T-helper 2 cell treated with Interferon-gamma antibody and Interleukin-4, amounts not matched to agents 5 μg/mL and 100 μg/mL, for 36 hours (primary cell): ENCODE results near the gene EFHD2.
"Not testable (repeated sequence)": the region's sequence is repeated elsewhere in the genome, so short reads cannot be mapped to it uniquely, and the experiment has no call there.

Source experiments
- DNase-seq: peaks from one replicate; pipeline ENCODE4 v3.0.0; 2021; ENCODE audit warnings: low spot score
- H3K27ac Mint-ChIP-seq: one replicate; pipeline ENCODE4 v1.8.0; 2021; ENCODE audit warnings: mild to moderate bottlenecking, mixed read lengths
- H3K27me3 Mint-ChIP-seq: one replicate; pipeline ENCODE4 v1.8.0; 2021; ENCODE audit warnings: low read depth, mixed read lengths
- H3K36me3 Mint-ChIP-seq: one replicate; pipeline ENCODE4 v1.8.0; 2021; ENCODE audit warnings: low read depth, mixed read lengths
- H3K4me1 Mint-ChIP-seq: one replicate; pipeline ENCODE4 v1.8.0; 2021; ENCODE audit warnings: low read depth, mixed read lengths
- H3K4me3 Mint-ChIP-seq: one replicate; pipeline ENCODE4 v1.8.0; 2022; ENCODE audit warnings: mild to moderate bottlenecking, moderate library complexity, mixed read lengths
- H3K9me3 Mint-ChIP-seq: one replicate; pipeline ENCODE4 v1.8.0; 2021; ENCODE audit warnings: mixed read lengths

Gene EFHD2

DNA sequence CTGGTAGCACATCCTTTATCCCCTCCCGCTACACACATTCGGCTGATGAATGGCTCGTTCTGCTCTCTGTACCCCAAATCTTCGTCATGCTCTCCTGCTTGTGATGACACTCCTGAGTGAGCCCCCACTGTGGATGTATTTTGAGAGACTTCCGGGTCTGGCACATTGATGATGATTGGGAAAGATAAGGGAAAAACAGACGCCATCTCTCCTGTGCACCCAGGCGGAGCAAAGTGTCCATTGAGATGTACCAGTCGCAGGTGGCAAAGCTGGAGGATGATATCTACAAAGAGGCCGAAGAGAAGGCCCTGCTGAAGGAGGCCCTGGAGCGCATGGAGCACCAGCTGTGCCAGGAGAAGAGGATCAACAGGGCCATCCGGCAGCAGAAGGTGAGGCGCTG lies 27.9 kb upstream of the EFHD2 start:
- no peak overlapping the region for H3K4me3 Mint-ChIP-seq
- peaks cover 5% of the 10 kb centered on the region for H3K4me1 Mint-ChIP-seq
- DNase-seq = no peak
- H3K27ac Mint-ChIP-seq = no peak overlapping the region
- H3K27me3 Mint-ChIP-seq = peaks cover 36% of the 10 kb centered on the region
- no peaks in the 10 kb centered on the region for H3K36me3 Mint-ChIP-seq
- H3K9me3 Mint-ChIP-seq = no peaks in the 10 kb centered on the region

DNA sequence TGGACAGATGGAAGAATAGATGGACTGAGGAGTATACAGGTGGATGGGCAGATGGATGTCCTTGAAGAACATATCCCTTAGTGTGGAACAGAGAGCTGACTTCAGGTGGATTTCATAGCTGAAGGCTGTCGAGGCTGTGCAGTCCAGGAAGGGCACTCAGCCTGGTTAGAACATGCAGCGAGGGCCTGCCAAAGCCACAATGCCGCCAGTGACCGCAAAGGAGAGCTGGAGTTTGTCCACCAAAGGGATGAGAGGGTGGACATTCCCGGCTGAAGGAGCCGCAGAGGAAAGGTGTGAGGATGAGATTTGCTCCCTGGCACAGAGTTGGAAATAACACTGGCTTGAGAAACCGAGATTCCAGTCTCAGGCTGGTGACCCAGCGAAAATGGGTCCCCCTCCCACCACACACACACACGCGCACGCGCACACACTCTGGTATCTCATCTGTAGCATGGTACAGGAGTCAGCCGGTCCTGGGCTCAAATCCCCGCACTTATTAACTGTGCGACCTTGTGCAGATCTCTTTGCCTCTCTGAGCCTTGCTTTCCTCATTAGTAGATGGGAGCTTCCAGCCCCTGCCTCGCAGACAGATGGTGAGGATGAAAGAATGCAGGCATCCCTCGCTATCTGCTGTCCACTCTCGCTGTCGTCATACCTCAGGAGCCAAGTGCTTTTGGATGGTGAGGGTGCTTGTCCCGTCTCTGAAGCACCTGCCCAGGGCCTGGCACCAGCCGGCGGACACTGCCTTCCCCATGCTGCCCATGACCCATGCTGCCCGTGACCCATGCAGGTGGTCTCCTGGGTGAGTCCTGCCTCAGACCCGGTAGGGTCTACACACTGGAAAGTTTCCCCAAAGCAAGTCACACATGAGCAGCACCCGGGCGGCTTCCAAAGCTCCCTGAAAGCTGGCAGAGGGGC lies 26.8 kb upstream of the EFHD2 start:
- no peak overlapping the region for H3K4me3 Mint-ChIP-seq
- no peaks in the 10 kb centered on the region for H3K9me3 Mint-ChIP-seq
- no peaks in the 10 kb centered on the region for H3K36me3 Mint-ChIP-seq

GRCh38 chr1:15383810-15384209 lies 25.9 kb upstream of the EFHD2 start:
- no peaks in the 10 kb centered on the region for H3K9me3 Mint-ChIP-seq
- no peak for DNase-seq
- H3K4me1 Mint-ChIP-seq = peaks cover 5% of the 10 kb centered on the region
- H3K36me3 Mint-ChIP-seq = no peaks in the 10 kb centered on the region
- peaks cover 37% of the 10 kb centered on the region for H3K27me3 Mint-ChIP-seq
- no peak overlapping the region for H3K4me3 Mint-ChIP-seq
- H3K27ac Mint-ChIP-seq = no peak overlapping the region

More for the DNA sequence above, 26.8 kb upstream of the EFHD2 start:
- Mint-ChIP-seq H3K27ac (no peak overlapping the region), H3K4me1 (peaks cover 5% of the 10 kb centered on the region), H3K27me3 (peaks cover 36% of the 10 kb centered on the region)
- no peak for DNase-seq

DNA sequence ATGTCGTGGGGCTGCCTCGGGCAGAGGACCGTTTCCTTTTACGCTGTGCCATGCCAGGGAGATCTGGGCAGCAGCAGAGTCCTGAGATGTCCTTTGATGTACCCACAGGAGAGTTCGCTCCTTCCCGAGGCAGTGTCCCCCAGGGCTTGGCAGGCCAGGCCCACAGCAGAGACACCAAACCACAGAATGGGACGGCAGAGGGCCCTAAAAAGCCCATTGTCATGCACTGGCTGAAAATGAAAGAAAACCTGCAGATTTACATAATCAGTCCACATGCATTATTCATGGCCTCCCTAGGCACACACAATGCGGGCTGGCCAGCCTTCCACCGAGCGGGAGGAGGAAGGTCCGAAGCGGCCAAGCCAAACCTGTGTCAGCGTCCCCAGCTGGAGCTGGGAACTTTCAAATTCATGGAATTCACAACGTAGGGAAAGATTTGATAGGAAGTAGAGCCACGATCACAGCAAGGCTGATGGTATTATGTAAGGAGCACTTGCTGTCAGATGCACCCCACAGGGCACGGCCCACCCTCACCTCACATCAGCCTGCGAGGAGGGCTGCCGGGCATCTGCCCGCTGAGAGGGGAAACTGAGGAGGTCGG lies 25.3 kb upstream of the EFHD2 start:
- H3K4me1 Mint-ChIP-seq = peaks cover 5% of the 10 kb centered on the region
- no peaks in the 10 kb centered on the region for H3K36me3 Mint-ChIP-seq
- H3K27me3 Mint-ChIP-seq = peaks cover 37% of the 10 kb centered on the region
- H3K27ac Mint-ChIP-seq = no peak overlapping the region
- H3K4me3 Mint-ChIP-seq = peak overlapping the region; percentile 28
- H3K9me3 Mint-ChIP-seq = no peaks in the 10 kb centered on the region
- DNase-seq = no peak

GRCh38 chr1:15385420-15385819 lies 24.3 kb upstream of the EFHD2 start:
- H3K9me3 Mint-ChIP-seq = no peaks in the 10 kb centered on the region
- DNase-seq = no peak
- H3K36me3 Mint-ChIP-seq = no peaks in the 10 kb centered on the region
- H3K4me3 Mint-ChIP-seq = no peak overlapping the region
- no peak overlapping the region for H3K27ac Mint-ChIP-seq
- H3K4me1 Mint-ChIP-seq = peaks cover 5% of the 10 kb centered on the region
- peaks cover 31% of the 10 kb centered on the region for H3K27me3 Mint-ChIP-seq

DNA sequence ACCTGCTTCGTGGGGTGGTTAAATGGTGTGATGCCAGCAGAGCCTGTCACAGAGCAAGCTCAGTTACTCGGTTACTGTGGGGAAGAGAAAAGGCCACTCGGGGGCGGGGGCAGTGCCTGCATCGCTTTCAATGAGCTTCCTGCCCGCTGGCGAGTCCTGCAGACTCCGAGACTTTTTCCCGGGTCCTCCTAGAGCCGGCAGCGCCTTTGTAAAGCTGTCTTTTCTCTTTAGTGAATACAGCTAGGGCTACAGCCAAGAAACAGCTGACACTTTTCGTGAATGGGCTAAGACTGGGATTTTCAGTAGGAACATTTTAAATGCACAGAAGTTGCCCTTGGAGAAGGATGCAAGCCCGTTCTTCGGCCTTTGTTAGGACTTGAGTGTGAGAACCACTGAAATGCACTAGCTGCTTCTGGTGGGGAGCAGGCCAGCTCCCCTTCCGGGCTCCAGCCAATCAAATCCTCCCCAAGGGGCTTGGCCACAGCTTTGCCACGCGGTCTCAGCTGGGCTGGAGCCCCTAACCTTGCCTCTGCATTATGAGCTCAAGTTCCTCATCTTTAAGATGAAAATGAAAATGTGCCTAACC lies 23.4 kb upstream of the EFHD2 start:
- no peak overlapping the region for H3K4me3 Mint-ChIP-seq
- DNase-seq = no peak
- H3K36me3 Mint-ChIP-seq = no peaks in the 10 kb centered on the region
- no peaks in the 10 kb centered on the region for H3K9me3 Mint-ChIP-seq
- H3K4me1 Mint-ChIP-seq = peaks cover 5% of the 10 kb centered on the region
- no peak overlapping the region for H3K27ac Mint-ChIP-seq
- peaks cover 31% of the 10 kb centered on the region for H3K27me3 Mint-ChIP-seq

GRCh38 chr1:15388201-15388880 lies 21.3 kb upstream of the EFHD2 start:
- Mint-ChIP-seq H3K27ac (no peak overlapping the region), H3K36me3 (no peaks in the 10 kb centered on the region), H3K4me3 (no peak overlapping the region), H3K4me1 (peaks cover 5% of the 10 kb centered on the region), H3K27me3 (peaks cover 29% of the 10 kb centered on the region), H3K9me3 (no peaks in the 10 kb centered on the region)
- DNase-seq = no peak

GRCh38 chr1:15389828-15390227 lies 19.9 kb upstream of the EFHD2 start:
- H3K9me3 Mint-ChIP-seq, H3K27ac Mint-ChIP-seq, H3K4me1 Mint-ChIP-seq, H3K4me3 Mint-ChIP-seq, H3K36me3 Mint-ChIP-seq, DNase-seq: not testable (repeated sequence)
- H3K27me3 Mint-ChIP-seq = peaks cover 25% of the 10 kb centered on the region

GRCh38 chr1:15390667-15391066 lies 19.0 kb upstream of the EFHD2 start:
- DNase-seq = no peak
- Mint-ChIP-seq H3K27ac (no peak overlapping the region), H3K27me3 (peaks cover 21% of the 10 kb centered on the region), H3K4me3 (no peak overlapping the region), H3K36me3 (no peaks in the 10 kb centered on the region), H3K9me3 (no peaks in the 10 kb centered on the region), H3K4me1 (no peaks in the 10 kb centered on the region)

DNA sequence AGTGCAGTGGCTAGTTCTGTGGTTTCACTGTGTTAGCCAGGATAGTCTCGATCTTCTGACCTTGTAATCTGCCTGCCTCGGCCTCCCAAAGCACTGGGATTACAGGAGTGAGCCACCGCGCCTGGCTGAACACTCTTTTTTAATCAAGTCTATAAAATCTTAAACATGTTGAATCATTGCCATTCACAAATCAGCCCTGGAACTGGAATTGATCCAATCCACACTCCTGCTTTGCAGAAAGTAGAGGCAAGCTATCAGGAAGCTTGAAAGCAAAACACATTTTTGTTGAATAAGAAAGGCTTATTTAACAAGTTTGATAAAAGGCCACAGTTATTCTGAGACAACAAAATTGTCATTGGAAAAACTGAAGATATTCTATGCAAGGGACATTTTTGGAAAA lies 18.3 kb upstream of the EFHD2 start:
- H3K4me1 Mint-ChIP-seq = no peaks in the 10 kb centered on the region
- H3K36me3 Mint-ChIP-seq = no peaks in the 10 kb centered on the region
- H3K27ac Mint-ChIP-seq = no peak overlapping the region
- H3K9me3 Mint-ChIP-seq = no peaks in the 10 kb centered on the region
- no peak overlapping the region for H3K4me3 Mint-ChIP-seq
- H3K27me3 Mint-ChIP-seq = peaks cover 18% of the 10 kb centered on the region
- no peak for DNase-seq

- H3K27ac Mint-ChIP-seq = no peak overlapping the region
- no peak for DNase-seq
- no peaks in the 10 kb centered on the region for H3K36me3 Mint-ChIP-seq
- H3K9me3 Mint-ChIP-seq = peaks cover 4% of the 10 kb centered on the region
- no peak overlapping the region for H3K4me3 Mint-ChIP-seq
- H3K4me1 Mint-ChIP-seq = no peaks in the 10 kb centered on the region
- H3K27me3 Mint-ChIP-seq = peaks cover 2% of the 10 kb centered on the region
Observed at GRCh38 chr1:15393475-15394257, 16.0 kb upstream of the EFHD2 start.

- no peaks in the 10 kb centered on the region for H3K4me1 Mint-ChIP-seq
- no peak overlapping the region for H3K4me3 Mint-ChIP-seq
- no peaks in the 10 kb centered on the region for H3K27me3 Mint-ChIP-seq
- no peak overlapping the region for H3K27ac Mint-ChIP-seq
- peaks cover 6% of the 10 kb centered on the region for H3K9me3 Mint-ChIP-seq
- DNase-seq = no peak
- peaks cover under 1% of the 10 kb centered on the region for H3K36me3 Mint-ChIP-seq
Observed at GRCh38 chr1:15394258-15394690, 15.4 kb upstream of the EFHD2 start.

DNA sequence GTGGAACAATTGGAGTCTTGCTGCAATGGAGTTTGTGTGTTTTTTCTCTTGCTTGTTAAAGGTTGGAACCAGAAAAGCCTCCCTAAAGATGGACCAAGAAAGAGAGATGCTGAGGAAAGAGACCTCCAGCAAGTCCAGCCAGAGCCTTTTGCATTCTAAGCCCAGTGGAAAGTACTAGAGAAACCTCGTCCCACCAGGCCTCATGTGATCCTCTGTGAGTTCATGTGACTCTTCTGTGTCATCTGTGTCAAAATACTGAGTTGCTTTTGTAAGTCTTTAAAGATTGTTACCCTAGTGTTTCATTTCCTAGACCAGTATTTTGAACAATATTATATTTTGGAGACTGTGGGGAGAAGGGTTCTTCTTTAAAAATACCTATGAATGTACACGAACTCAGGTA lies 12.5 kb upstream of the EFHD2 start:
- H3K9me3 Mint-ChIP-seq = peaks cover 15% of the 10 kb centered on the region
- no peak overlapping the region for H3K4me3 Mint-ChIP-seq
- no peak overlapping the region for H3K27ac Mint-ChIP-seq
- no peaks in the 10 kb centered on the region for H3K4me1 Mint-ChIP-seq
- no peak for DNase-seq
- H3K27me3 Mint-ChIP-seq = no peaks in the 10 kb centered on the region
- peaks cover 2% of the 10 kb centered on the region for H3K36me3 Mint-ChIP-seq
